HG03039 (cell line): ENCODE measurements around the gene C1orf159.

Experiments
- ATAC-seq: cut with Tn5 transposase; IDR thresholded peaks from one replicate; pipeline ENCODE4 v1.9.1; 2021; ENCODE audit warnings: mild to moderate bottlenecking, moderate library complexity; ENCODE audit not compliant: unreplicated experiment

Gene C1orf159

GRCh38 chr1:1054971-1055370 is 60.9 kb downstream of the C1orf159 start:
- ATAC-seq = no peak

DNA sequence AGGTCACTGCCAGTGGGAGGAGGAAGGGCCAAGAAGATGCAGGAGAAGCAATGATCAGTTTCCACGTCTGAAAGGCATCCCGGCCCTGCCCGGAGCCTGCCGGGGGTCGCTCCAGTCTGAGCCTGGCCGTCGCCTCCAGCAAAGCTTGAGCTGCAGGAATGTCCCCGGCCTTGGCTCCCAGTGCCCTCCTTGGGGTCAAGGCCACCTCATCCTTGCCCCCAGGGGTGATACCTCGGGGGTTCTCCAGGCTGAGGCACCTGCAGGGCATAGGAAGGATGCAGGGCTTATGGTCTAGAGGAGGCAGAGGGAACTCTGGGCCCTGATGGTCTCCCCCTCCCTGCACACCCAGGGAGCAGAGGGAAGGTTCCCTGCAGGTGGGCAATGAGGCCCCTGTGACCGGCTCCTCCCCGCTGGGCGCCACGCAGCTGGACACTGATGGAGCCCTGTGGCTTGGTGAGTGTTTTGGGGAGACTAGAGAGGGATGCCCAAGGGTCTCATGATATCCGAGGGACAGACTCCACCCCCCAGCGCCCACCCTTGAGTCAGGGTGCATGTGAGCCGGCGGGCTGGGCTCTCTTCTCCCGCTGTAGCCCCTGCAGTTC is 61.7 kb downstream of the C1orf159 start:
- ATAC-seq = no peak

- ATAC-seq = no peak
These were observed 62.2 kb downstream of the C1orf159 start for GRCh38 chr1:1053682-1054081.

DNA sequence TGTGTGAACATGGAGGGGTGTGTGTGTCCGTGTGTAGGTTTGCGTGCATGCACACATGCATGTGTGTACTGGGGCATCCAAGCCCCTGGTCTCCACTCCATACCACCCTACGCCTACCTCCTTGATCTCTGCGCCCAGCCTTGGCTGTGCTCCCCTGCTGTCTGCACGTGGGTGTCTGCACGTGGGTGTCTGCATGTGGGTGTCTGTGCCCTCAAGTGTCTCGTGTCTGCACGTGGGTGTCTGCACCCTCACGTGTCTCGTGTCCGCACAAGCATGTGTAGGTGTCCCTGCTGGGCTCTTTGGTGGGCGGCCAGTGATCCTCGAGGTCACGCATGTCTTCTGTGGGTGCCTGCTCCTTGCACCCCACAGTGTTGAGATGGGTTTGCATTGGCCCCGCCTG is 62.9 kb downstream of the C1orf159 start:
- no peak for ATAC-seq

DNA sequence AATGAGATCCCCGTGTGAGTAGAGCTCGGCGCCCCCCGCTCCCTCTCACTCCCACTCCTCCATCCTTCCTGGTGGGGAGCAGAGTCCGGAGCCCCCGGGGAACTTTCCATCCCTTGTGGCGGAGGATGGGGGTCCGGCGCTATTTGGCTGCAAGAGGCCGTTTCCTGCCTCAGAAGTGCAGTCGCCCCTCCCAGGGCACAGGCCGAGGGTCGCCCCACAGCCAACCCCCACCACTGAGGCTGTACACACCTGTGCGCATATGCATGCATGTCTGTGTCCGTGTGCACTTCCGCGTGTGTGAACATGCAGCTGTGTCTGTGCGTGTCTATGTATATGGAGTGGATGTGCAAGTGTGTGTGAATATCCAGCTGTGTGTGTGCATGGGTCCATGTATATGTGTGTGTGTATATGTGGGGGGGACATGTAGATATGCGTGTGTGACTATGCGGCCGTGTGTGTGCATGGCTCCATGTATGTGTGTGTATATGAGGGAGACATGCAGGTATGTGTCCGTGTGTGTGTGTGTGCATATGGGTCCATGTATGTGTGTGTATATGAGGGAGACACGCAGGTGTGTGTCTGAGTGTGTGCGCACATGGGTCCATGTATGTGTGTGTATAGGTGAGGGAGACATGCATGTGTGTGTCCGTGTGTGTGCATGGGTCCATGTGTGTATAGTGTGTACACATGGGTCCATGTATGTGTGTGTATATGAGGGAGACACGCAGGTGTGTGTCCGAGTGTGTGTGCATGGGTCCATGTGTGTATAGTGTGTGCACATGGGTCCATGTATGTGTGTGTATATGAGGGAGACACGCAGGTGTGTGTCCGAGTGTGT is 63.7 kb downstream of the C1orf159 start:
- ATAC-seq = no peak

- ATAC-seq = no peak
These were observed 64.6 kb downstream of the C1orf159 start for GRCh38 chr1:1051127-1051810.

- ATAC-seq = no peak
These were observed 65.3 kb downstream of the C1orf159 start for GRCh38 chr1:1050577-1051052.

- no peak for ATAC-seq
These were observed 66.3 kb downstream of the C1orf159 start for GRCh38 chr1:1049318-1050165.

DNA sequence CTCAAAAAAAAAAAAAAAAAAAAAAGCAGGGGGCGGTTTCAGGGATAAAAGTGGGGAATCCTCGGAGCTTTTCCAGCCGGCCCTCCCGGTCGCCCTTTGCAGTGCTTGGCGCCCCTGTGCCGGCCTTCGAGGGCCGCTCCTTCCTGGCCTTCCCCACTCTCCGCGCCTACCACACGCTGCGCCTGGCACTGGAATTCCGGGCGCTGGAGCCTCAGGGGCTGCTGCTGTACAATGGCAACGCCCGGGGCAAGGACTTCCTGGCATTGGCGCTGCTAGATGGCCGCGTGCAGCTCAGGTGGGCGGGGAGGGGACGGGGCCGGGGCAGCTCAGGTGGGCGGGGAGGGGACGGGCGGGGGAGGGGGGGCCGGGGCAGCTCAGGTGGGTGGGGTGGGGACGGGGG is 67.1 kb downstream of the C1orf159 start:
- ATAC-seq = no peak

DNA sequence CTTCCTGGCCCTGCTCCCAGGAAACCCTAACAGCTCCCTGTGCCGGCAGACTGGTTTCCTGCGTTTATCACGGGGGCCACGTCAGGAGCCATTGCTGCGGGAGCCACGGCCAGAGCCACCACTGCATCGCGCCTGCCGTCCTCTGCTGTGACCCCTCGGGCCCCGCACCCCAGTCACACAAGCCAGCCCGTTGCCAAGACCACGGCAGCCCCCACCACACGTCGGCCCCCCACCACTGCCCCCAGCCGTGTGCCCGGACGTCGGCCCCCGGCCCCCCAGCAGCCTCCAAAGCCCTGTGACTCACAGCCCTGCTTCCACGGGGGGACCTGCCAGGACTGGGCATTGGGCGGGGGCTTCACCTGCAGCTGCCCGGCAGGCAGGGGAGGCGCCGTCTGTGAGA is 67.9 kb downstream of the C1orf159 start:
- ATAC-seq = no peak

DNA sequence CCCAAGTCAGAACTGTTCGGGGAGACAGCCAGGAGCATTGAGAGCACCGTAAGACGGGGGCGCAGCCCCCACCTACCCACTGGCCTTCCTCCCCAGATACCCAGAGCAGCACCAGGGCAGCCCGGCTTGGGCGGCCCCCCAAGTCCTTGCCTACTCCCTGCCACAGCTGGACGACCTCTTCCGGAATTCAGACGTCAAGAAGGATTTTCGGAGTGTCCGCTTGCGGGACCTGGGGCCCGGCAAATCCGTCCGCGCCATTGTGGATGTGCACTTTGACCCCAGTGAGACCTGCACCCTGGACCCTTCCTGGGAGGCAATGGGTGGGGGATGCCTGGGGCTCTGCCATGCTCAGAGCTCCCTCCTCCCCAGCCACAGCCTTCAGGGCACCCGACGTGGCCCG is 68.5 kb downstream of the C1orf159 start:
- ATAC-seq = no peak

DNA sequence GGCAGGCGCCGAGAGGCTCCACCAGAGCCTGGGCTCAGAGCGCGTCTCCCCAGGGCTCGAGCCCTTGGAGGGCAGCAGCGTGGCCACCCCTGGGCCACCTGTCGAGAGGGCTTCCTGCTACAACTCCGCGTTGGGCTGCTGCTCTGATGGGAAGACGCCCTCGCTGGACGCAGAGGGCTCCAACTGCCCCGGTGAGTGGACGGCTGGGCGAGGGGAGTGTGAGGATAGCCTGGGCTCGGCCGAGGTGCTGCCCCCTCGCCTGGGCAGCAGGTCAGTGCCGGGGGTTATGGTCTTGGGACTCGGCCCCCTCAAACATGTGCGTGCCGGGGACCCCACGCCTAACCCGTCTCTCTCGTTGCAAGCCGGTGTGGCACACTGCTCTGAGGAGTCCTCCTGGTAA is 69.1 kb downstream of the C1orf159 start:
- no peak for ATAC-seq

DNA sequence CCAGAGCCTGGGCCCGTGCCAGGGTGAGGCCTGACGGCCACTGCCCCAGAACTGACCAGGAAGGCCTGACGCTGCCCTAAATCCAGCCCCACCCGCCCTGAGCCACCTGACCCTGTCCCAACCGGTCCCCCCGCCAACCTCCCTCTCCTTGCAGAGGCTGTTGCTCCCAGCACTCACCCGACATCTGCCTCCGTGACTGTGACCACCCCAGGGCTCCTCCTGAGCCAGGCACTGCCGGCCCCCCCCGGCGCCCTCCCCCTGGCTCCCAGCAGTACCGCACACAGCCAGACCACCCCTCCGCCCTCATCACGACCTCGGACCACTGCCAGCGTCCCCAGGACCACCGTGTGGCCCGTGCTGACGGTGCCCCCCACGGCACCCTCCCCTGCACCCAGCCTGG is 69.6 kb downstream of the C1orf159 start:
- ATAC-seq = no peak

DNA sequence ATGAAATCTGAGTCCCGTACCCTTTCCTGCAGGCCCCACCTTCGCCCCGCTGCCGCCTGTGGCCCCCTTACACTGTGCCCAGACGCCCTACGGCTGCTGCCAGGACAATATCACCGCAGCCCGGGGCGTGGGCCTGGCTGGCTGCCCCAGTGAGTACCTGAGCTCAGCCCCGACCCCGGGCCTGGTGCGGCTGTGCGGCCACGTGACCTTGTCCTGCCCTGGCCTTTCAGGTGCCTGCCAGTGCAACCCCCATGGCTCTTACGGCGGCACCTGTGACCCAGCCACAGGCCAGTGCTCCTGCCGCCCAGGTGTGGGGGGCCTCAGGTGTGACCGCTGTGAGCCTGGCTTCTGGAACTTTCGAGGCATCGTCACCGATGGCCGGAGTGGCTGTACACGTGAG is 70.8 kb downstream of the C1orf159 start:
- no peak for ATAC-seq

GRCh38 chr1:1044455-1045078 is 71.3 kb downstream of the C1orf159 start:
- ATAC-seq = no peak

GRCh38 chr1:1043921-1044320 is 72.0 kb downstream of the C1orf159 start:
- no peak for ATAC-seq

GRCh38 chr1:1043411-1043810 is 72.5 kb downstream of the C1orf159 start:
- ATAC-seq = no peak

GRCh38 chr1:1042835-1043234 is 73.1 kb downstream of the C1orf159 start:
- no peak for ATAC-seq

GRCh38 chr1:1041873-1042272 is 74.0 kb downstream of the C1orf159 start:
- ATAC-seq = no peak

GRCh38 chr1:1041092-1041523 is 74.8 kb downstream of the C1orf159 start:
- ATAC-seq = no peak
